Amygdala (tissue), 56 donors: ENCODE results near the gene TEKT2.

Source experiments
- DNase-seq, 56 donors: peaks; one replicate each; lab custom pipeline; 2025; lab: John Stamatoyannopoulos, UW

TEKT2 gene

GRCh38 chr1:36126005-36126716 is 42.3 kb downstream of the TEKT2 start:
- no peak for DNase-seq

DNA sequence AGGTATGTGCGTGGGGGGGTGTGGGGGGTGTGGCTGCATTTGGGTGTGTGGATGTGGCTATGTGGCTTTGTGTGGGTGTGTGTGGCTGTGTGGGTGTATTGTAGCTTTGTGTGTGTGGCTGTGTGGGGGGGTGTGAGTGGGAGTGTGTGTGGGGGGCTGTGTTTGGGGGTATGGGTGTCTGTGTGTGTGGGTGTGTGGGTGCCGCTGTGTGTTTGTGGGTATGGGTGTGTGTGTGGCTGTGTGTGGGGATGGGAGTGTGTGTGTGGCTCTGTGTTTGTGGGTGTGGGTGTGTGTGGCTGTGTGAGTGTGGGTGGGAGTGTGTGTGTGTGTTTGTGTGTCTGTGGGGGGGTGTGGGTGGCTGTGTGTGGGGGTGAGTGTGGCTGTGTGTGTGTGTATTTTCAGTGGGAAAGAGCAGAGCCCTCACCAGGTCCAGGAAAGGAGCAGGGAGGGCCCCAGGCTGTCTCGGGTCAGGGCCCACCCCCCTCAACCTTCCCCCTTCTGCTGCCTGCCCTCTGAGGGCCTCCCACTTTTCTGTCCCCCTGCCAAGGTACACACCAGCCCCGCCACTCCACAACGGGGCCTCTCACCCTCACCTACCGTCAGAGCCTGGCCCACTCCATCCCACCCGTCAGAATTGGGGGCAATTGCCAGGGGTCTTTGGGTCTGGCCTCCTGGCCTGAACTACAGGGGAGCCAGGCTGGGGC is 43.1 kb downstream of the TEKT2 start:
- DNase-seq: peak in 1 of 56 donors; percentile 22

GRCh38 chr1:36128126-36128904 is 44.4 kb downstream of the TEKT2 start:
- no peak for DNase-seq

DNA sequence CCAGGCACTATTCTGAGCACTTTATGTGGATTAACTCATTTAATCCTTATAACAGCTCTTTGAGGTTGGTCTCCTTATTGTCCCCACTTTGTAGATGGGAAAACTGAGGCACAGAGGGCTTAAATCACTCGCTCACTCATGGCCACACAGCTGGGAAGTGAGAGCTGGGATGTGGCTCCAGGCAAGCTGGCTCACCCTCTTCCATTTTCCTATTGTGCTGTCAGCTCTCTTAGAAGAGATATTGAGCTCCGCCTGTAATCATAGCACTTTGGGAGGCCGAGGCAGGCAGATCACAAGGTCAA is 45.0 kb downstream of the TEKT2 start:
- no peak for DNase-seq

- no peak for DNase-seq
Measured at GRCh38 chr1:36132029-36132428, 48.1 kb downstream of the TEKT2 start.

DNA sequence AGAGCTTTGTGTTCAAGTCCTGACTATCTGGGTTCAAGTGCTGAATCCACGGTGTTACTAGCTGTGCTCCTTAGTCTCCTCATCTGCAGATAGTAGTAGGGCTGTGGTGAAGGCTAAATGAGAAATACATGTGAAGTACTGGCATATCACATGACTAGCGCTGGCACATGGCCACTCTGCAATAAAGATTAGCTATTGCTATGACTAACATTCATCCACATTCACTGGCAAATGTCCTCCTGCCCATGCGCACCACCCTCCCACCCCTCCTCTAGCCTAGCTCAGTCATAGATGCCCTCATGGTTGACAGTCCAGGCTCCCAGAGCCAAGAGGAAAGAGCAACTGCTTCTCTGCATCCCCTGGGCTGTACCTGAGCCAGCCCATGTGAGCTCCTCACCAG is 49.6 kb downstream of the TEKT2 start:
- peak in 22 of 56 donors; percentile 10 to 72 (median 28) for DNase-seq

DNA sequence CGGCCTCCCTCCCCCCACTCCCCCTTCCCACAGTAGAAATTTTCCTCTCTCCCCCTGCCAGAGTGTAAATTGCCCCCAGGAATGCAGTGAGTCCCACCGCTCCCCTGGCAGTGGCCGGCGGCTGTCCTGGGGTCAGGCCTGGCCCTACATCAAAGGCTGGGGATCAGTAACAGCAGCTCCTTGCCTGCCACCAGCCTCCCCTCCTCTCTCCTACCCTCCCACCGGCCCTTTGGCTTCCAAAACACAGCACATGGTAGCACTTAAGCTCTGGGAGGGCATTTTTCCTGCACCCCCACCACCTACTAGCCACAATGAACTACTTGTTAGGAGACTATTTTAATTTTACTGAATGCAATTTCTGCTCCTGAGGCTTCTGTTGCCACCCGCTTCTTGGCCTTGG is 50.1 kb downstream of the TEKT2 start:
- no peak for DNase-seq

GRCh38 chr1:36134505-36135329 is 50.8 kb downstream of the TEKT2 start:
- peak in 37 of 56 donors; percentile 7 to 77 (median 34) for DNase-seq

DNA sequence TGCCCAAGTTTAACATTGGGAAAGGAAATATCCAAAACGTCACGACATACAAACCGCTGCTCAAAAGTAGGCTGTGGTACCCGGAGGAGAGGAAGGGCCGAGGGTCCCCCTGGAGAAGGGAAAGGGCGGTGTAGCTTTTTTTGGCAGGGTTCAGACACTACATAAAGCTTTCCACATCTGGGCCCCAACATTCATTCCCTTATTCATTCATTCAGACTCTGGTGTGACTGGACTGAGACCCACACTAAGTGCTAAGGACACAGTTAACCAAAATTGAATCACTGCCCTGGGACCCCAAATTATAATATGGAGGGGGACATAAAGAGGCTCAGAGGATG is 51.4 kb downstream of the TEKT2 start:
- DNase-seq: no peak

DNA sequence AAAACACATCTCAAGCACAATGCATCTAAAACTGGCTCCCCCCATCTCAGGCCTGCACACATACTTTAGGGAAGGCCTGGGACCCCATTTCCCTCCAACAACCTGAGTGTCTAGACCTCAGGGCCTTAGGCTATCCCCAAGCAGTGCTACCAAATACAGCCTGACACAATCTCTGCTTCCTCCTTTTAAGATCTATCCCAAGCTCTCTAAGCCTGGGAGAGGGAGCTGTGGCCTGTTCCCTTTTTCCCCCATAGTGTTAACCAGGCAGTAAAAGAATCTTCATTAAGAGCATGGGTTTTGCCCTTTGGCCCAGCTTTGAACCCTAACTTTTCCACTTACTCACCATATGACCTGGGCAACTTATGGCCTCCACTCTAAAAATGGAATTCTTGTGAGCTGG is 51.9 kb downstream of the TEKT2 start:
- no peak for DNase-seq

GRCh38 chr1:36136535-36136934 is 52.6 kb downstream of the TEKT2 start:
- DNase-seq: no peak

DNA sequence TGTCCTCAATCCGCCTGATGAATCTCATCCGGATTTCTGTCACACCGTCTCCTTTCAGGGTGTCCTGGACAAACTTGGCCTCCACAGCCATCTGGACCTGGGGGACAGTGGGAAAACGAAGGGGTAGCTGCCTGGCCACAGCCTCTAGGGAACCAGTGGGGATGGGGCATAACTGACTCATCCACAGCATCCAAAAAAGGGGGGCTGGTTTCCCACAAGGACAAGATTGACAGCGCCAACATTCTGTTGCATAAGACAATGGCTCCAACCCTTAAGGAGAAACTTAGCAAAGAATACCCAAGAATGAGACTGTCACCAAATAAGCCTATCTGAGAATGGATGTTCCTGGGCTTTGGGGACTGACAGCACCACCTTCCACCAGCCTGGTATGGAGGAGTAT is 53.3 kb downstream of the TEKT2 start:
- no peak for DNase-seq

- peak in 1 of 56 donors; percentile 17 for DNase-seq
Measured at GRCh38 chr1:36137776-36138175, 53.9 kb downstream of the TEKT2 start.
